ENCODE results near the gene IL17RB.

IL17RB gene

DNA sequence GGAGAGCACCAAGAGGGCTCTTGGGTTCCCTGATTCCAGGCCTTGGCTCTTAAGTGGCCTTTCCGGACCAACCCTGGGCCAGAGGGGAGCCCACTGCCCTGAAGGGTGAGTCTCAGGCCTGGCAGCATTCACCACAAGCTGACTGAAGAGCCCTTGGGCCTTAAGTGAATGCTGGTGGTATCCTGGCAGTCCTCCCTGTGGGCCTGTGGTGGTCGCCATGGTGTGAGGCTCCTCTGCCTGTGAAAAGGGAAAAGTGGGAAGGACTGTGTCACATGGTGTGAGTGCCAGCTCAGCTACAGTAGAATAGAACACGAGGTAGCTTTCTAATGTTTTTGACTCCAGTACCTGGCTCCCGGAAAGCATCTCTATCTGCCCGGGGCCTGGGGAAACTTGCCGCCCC, 15.4 kb upstream of the IL17RB start:
- no peak for DNase-seq (ENCODE audit: low read depth, low spot score)

DNA sequence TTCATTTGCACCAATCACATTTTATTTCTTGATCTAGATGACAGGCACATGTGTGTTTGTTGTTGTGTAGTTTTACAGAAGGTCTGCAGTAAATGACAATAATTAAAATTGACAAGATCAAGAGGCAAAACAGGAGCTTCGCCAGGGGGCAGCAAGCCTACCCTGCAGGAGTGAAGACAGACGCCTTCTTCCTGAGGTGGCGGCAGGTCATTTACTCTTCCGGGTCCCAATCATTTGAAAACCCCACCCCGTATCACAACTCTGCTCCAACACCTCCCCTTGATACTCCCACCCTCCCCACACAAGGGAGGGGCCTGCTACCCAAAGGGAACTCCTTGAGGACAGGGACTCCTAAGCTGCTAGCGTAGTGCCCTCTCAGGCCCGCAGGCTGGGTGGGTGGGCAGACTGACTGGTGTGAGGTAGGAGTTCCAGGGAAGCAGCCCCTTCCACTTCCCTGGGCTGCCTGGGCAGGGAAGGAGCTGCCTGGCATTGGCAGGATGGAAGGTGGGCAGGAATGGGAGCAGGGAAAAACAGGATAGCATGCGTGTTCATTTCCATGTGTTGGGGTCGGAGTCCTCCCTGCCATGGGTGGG, 13.2 kb upstream of the IL17RB start:
- no peak for DNase-seq (ENCODE audit: low read depth, low spot score)

DNA sequence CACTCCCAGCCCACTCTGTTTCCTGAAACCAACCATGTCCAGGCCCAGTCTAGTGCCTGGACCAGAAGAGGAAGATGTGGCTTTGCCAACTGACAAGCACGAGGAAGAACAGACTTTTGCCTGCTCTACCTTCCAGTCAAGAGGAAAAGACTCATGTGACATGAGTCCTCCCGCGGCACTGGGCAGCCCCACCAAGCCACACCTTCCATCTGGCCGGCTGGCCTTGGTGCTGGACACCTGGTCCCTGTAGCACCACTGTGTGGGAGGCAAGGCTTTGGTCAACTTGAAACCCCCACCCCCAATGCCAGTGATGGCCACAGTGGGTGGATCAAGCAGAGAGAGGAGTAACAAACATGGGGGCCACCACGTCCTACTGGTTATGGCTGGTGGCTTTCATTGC, 12.7 kb upstream of the IL17RB start:
- no peak for DNase-seq (ENCODE audit: low read depth, low spot score)

DNA sequence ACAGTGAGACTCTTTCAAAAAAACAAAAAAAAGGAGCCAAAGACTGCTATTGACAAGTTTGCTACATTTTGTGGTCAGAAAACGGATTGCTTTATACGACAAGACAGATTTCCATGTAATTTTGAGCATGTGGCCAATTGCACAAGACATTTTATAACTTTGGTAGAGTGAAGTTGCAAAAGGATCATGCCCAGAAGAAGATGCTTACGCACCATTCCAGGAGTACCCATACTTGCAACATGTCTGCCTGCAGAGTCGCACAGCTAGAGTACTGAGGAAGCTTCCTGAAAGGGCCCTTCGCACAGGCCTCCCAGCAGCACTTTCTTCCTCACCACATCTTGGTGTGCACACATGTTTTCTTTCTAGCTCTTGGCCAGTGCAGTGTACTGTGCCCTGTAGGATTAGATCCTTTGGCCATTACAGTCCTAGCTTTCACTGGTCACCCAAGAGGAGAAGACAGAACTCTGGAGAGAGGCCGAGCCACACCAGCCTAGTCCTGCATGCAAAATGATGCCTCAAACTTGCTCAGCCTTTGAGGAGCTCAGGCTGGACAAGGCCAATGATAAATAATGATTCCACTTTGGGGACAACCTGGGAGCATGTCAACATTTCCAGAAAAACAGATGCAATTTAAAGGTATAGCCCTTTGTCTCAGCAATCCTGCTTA, 11.8 kb upstream of the IL17RB start:
- no peak for DNase-seq (ENCODE audit: low read depth, low spot score)

DNA sequence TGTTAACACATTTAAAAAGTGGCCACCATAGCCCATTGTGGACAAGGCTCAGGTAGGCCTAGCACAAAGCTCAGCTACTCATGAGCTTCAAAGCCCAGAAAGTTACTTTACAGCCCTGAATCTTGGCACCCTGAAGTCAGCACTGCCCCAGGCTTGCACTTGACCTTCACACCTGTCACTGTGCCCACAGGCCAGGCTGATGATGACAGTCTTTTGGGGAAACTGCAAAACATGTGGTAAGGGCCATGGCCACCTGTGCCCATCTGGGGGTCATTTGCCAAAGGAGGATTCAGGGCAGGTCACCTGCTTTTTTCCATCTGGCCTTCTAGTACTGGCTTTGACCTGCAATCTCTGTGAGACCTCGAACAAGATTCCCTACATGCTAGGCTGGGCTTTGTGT, 11.1 kb upstream of the IL17RB start:
- no peak for DNase-seq (ENCODE audit: low read depth, low spot score)

DNA sequence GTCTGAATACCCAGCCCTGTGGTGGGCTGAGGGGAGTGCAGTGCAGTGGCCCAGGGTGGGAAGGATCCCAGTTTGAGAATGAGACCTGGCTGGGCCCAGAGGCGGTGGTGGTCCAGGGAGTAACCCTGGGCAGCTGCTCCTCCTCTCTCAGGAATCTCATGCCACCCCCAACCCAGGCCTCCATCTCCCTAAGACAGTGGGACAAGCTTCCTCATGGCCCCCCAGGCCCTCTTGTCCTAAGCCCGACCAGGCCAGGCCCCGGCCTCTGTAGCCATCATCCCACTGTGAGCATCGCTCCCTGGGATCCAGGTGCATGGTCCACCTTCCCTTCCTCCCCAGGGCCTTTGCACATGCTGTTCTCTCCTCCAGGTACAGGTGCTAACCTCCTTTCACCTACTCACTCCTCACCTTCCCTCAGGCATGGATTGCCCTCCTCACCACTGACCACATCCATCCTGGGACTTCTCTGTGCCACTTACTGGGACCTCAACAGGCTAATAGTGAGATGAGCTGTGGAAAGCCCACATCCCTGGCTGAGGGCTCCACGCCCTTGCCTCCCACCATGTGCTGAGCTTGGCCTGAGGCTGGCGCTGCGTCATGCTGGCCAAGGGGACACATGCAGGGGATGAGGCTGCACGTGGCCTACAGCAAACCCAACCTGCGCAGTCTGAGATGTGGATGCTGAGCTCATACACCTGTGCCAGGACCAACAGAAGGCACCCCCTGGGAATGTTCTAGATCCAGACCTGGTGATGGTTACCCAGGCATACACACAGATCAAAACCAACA, 10.1 kb upstream of the IL17RB start:
- DNase-seq (ENCODE audit: low read depth, low spot score): no peak

DNA sequence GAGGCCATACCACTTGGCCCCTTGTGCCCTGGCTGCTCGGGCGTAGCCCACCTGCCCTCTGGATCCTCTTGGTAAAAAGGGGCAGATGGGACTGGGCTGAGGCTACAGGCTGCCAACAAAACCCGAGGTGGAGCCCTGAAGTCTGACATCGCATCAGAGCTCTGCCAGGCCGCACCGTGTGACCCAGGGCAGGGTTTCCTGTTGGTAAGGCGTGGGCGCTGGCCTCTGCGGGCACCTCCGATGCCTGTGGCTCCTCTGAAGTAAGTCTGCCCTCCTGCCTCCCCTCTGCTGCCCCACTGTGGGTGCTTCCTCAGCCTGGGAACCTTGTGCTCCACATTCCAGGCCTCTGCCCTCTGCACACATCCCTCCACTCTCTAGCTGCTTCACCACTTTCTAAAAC, 9.0 kb upstream of the IL17RB start:
- DNase-seq (ENCODE audit: low read depth, low spot score): no peak

DNA sequence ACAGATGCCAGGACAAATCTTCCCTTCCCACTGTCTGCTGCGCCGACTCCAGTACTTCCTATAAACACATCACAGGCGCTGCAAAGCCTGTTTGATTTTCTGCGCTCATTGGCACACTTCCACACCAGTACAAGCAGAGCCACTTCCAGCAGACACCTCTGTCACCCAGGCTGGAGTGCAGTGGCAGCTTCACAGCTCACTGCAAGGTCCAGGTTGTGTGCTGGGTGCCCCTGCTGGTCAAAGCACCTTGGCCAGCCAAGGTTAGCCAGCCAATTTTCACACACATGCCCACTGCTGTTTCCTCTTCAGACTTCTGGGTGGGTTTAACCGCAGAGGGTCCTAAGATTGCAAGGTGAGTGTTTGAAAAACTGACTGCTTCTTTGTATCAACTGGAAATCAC, 5.1 kb upstream of the IL17RB start:
- DNase-seq (ENCODE audit: low read depth, low spot score): no peak

DNA sequence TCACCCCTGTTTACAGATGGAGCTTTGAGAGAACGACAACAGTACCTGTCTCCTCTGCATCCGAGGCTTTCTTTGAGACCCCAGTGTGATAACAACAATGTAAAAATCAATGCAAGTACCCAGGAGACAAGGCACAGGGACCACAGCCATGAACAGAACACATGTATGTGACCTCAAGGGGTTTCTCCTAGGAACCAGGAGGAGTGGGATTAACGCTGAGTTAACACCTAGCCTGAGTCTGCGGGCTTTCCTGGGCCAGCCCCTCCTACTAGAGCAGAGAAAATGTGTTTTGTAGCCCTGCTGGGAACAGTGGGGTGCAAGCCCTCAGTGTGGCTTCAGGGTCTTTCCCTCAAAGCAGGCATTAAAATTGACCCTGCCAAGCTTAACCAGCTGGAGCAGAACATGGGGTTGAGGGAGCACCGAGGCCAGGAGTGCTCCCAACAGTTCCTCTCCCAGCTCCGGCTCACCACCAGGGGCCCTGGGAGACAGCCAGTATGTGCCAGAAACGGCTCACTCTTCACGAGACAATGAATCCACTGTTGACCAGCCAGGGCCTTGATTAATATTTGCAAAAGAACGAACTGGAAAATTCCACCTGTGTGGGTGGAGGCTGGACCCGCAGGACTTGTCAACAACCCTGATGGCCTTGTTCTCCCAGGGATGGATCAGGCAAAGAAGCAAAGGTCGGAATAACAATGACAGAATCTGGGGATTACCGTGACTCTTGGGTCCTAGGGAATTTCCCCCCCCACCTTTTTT, 3.8 kb upstream of the IL17RB start:
- no peak for DNase-seq (ENCODE audit: low read depth, low spot score)

DNA sequence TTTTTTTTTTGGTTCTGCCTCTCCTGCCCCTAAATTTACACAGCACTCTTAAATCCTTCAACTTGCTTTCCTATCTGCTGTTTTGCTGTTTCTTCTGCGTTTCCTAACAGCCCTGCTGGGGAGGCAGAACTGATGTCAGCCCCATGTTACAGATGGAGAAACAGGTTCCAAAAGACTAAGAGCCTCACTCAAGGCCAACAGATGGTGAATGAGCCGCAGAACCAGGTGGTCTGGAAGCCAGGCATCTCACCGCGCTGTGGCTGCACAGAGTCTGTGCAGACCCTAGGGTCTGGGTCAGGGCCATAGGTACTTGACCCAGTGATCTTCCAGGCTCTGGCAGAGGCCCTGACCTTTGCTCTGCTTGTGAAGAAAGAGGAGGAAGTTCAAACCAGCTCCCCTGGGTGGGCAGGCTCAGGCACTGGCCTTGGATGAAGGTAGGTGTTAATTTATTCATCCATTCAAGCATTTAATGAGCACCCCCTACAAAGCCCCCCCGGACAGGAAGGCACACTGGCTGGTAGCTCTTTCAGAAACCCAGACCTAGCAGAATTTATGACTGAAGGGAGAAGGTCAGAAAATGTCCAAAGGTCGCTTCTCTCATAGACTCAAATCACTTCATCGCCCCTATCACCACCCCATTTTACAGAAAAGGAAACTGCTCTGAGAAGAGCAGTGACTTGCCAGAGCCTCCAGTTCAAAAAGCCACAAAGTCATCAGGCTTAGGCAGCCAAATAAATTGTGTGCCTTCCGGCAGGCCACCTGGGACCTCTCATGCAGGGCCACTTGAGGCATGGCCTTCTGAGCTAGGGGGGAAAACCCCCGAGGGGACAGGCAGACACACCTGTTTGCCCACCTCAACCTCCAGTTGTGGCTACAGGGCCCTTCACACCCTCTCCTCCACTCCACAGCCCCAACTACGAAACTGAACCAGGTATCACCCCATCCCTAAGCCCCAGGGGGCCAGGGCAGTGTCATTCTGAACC, 2.9 kb upstream of the IL17RB start:
- DNase-seq (ENCODE audit: low read depth, low spot score): no peak

DNA sequence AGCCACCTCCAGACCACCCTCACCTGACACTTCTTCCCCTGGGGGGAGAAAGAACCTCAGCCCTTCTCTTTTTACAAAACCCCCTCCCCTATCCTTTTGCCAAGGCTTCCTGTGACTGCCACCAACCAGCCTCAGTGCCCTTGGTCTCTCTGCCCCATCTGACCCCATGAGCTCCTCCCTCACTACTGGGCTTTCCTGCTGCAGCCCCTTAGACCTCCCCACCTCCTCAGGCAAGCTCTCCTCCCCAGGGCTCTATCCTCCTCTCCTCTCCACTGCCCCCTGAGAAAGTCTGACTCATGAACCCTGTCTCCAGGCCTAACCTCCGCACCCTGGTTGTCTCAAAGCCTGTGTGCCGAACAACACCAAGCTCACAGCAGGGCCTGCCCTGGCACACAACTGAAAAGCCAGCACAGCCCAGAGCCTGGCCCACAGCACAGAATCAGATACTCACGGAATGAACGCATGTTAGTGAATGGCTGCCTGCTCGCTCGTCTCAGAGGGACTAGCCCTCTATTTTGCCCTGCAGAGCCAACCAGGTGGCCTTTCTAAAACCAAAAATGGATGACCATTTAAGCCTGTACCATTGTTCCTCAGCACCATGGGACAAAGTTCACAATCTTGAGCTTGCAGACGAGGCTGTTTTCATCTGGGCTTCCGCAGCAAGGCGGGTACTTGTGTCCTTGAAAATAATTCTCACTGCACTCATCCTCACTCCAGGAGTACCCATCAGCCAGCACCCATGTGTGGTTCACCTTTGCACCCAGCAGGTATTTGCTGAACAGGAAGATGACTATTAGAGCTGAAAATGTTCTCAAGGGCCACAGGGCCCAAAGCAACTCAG, 1.9 kb upstream of the IL17RB start:
- no peak for DNase-seq (ENCODE audit: low read depth, low spot score)

DNA sequence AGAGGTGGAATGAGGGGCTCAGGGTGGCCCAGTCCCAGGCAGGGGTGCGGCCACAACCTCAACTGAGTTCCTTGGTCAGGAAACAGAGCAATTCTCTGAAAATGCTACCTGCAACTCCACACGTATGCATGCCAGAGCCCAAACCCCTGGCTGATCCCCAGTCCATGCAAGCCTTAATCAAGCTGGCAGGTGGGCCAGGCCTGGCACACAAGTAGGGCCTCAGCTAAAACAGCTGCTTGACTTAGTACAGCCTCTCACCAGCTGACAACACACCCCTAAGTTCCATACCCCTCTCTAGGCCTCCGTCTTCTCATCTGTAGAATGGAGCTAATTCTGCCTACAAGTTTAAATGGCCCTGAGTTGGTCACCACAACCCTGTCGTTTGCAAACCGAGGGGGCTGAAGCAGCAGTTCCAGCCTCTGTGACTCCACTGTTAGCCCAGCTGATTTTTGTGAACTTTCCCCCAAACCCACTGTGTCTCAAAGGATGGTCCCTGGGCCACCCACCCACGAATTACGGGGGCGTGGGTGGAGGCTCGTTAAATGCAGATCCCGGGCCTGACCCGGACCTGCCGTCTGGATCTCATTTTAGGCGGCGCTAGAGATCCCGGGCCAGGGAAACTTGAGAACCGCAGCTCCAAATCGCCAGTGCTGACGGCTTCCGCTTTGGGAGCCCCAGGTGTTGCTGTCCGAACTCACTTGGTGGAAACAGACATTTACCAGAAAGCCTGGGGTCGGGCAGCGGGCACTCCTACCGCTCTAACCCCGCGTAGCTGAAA, 1.1 kb upstream of the IL17RB start:
- no peak for DNase-seq (ENCODE audit: low read depth, low spot score)

DNA sequence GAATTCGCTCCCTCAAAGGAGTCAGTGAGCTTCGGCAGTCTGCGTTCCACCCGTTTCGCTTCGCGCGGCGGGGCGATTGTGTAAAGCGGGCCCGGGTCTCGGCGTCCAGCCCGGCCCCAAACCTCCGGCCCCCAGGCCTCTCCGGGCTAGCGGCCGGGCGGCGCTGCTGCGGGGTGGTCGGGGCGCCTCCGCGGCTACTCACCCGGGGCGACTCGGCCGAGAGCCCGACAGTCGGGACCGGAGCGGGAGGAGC, 561 bp upstream of the IL17RB start:
- no peak for DNase-seq (ENCODE audit: low read depth, low spot score)

DNA sequence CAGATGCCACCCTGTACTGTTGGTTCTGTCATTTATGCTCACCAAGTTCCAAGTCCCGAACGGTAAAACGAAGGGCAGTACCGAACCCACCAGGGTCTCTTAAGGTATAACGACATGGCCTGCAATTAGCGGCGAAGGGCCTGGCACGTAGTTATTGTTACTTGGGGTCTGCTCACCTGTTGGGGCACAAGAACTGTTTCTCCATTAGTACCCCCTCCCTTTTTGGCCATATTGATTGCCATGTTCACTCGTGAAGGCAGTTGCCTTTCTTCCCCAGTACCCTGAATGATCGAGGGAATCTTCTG, 435 bp downstream of the IL17RB start:
- DNase-seq (ENCODE audit: low read depth, low spot score): no peak

DNA sequence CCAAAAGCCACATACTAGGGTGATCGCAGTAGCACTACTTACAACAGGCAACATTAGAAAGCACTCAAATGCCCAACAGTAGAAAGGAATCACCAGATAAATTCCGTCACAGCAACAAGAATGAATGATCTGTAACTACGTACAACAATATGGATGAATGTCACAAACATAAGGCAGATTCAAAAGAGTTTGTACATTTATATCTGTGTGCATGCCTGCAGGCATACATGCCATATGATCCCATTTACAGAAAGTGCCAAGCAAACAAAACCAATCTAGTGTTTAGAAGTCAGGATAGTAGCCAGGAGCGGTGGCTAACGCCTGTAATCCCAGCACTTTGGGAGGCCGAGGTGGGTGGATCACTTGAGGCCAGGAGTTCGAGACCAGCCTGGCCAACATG, 3.5 kb downstream of the IL17RB start:
- DNase-seq (ENCODE audit: low read depth, low spot score): no peak

DNA sequence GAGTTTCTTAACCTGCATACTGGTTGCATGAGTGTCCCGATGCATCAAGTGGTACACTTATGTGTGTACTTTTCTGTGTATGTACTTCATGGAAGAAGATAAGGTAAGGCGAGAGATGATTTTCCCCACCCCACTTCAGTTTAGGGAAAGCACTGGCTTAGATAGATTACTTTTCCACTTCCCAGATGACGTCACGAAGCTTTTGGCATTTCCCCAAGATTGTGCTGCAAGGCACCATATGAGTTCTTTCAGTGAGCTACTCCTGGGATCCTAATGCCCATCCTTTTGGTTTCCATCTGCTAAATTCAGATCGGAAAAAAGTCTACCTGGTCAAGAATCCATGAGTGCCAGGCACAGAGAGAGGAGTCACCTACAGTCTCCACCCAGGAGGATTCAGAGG, 4.5 kb downstream of the IL17RB start:
- DNase-seq (ENCODE audit: low read depth, low spot score): no peak

DNA sequence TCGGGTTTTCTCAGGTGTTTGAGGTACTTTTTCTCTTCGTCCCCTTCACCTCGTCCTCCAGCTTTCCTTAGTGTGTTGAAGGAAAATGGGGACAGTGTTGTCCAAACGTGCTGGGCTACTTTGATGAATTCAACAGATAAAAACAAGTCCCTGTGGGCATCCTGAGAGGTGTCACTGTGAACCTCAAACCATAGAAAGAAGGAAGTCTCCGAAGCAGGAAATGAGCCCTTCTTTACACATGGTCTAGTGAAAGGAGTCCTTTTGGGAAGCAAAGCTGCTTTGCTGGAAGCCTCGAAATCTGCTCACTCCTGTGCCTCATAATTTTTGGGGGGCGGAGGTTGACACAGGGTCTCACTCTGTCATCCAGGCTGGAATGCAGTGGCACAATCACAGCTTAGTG, 10.6 kb downstream of the IL17RB start:
- DNase-seq (ENCODE audit: low read depth, low spot score): no peak

DNA sequence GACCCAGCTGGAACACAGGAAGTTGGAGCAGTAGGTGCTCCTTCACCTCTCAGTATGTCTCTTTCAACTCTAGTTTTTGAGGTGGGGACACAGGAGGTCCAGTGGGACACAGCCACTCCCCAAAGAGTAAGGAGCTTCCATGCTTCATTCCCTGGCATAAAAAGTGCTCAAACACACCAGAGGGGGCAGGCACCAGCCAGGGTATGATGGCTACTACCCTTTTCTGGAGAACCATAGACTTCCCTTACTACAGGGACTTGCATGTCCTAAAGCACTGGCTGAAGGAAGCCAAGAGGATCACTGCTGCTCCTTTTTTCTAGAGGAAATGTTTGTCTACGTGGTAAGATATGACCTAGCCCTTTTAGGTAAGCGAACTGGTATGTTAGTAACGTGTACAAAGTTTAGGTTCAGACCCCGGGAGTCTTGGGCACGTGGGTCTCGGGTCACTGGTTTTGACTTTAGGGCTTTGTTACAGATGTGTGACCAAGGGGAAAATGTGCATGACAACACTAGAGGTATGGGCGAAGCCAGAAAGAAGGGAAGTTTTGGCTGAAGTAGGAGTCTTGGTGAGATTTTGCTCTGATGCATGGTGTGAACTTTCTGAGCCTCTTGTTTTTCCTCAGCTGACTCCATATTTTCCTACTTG, 11.9 kb downstream of the IL17RB start:
- DNase-seq (ENCODE audit: low read depth, low spot score): no peak

DNA sequence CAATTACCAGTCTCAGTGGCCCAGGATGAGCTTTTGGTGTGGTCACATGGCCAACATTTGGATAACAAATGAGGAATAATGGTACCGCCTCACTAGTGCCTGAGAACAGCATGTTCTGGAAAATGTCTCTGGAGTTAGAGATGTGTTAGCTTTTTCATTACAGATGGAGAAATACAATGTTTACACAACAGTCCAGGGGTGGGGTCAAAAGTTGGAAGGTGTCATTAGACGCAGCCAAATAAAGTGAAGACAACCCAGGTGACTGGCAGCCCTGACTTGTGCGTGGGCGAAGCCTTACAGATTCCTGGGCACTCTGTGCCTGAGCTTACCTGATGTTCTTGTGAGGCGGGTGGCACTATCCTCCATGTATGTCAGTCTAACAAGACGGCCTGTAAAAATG, 12.8 kb downstream of the IL17RB start:
- no peak for DNase-seq (ENCODE audit: low read depth, low spot score)

DNA sequence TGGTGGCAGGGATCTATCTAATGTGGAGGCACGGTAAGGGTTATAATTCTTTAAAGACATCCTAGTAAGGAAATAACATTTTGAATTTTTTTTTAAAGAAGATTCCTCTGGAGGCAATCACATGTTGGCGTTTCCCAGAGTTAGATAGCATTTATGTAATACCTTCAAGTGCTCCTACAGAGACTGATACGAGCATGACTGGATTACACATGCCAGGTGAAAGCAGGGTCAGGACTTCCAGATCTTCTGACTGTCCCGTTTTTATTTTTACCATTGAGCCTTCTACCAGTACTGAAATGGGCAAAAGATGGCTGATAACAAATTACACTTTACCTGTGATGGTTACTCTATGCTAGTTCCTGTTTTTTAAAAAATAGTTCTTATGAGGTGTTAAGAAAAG, 13.8 kb downstream of the IL17RB start:
- no peak for DNase-seq (ENCODE audit: low read depth, low spot score)

Data from activated naive CD8-positive, alpha-beta T cell treated with anti-CD3 and anti-CD28 coated beads, Interleukin-2, amount 50 U/mL, for 16 hours (primary cell).